Esophagus squamous epithelium (tissue), 5 donors: ENCODE measurements around the gene ETS1. TPM values are rescaled to one million over a fixed set of nuclear protein-coding genes. Genes with fewer than 3 reads are reported as not detected.
A peak's percentile ranks its signal among the peaks of the same experiment; 100 is the strongest.

Experiments used
- DNase-seq: peaks from one replicate; lab custom pipeline; 2025; lab: John Stamatoyannopoulos, UW
- H3K27ac ChIP-seq, 4 donors: fragments of 200-600 bp; sonication (generic); one replicate each; pipeline ENCODE4 v1.5.1; 2016 to 2019; ENCODE audit warnings: mild to moderate bottlenecking in 1 of 4
- H3K27me3 ChIP-seq, 4 donors: fragments of 200-600 bp; sonication (generic); 1 replicate in 3 of 4; 2 replicates in 1 of 4; pipeline versions ENCODE4 v1.5.1 to v1.6.0; 2017 to 2021; ENCODE audit warnings: antibody characterized with exemption in 1 of 4
- H3K36me3 ChIP-seq, 3 donors: fragments of 200-600 bp; sonication (generic); one replicate each; pipeline ENCODE4 v1.5.1; 2016 to 2019
- H3K4me1 ChIP-seq, 3 donors: fragments of 200-600 bp; sonication (generic); one replicate each; pipeline ENCODE4 v1.5.1; 2017 to 2019
- H3K4me3 ChIP-seq, 4 donors: fragments of 200-600 bp; sonication (generic); 1 replicate in 3 of 4; 2 replicates in 1 of 4; pipeline ENCODE4 v1.5.1; 2016 to 2019; ENCODE audit warnings: mild to moderate bottlenecking in 2 of 4, moderate library complexity in 1 of 4
- H3K9me3 ChIP-seq, 3 donors: fragments of 200-600 bp; sonication (generic); one replicate each; pipeline ENCODE4 v1.5.1; 2016 to 2019
- CTCF ChIP-seq, 6 experiments: fragments of 450-650 bp in 4 of 6; fragments of 200-600 bp in 2 of 6; sonication (generic) in 2 of 6; IDR thresholded peaks; one replicate each; pipeline ENCODE4 v1.5.1; 2016 to 2019; ENCODE audit warnings: antibody characterized with exemption in 6 of 6, mild to moderate bottlenecking in 4 of 6, moderate library complexity in 4 of 6
- POLR2A ChIP-seq, 4 donors: fragments of 450-650 bp; IDR thresholded peaks; one replicate each; pipeline ENCODE4 v1.6.1; 2017; ENCODE audit warnings: antibody characterized with exemption in 4 of 4, mild to moderate bottlenecking in 4 of 4, moderate library complexity in 3 of 4
- WGBS, 2 donors: methylation state at CpG; one replicate each; pipeline ENCODE4 v1.1.5; 2018; 5-methylcytosine and 5-hydroxymethylcytosine counted together
- intact Hi-C: fragments of 100-400 bp; cut with DNase I; formaldehyde crosslinking; loops from one replicate; pipeline ENCODE4 v1.15.0; 2022
- total RNA-seq, 4 donors: library from RNA; depleted of rRNA; stranded (reverse); fragments of >200 nt; gene quantifications; one replicate each; pipeline ENCODE4 v1.1.0, GENCODE V29; 2016
- donor health status: DM: yes; HTN: yes; CAD: no.

ETS1 gene
- total RNA-seq, 4 donors from 2014 or later, result 3.4 to 37.0 (median 16.4) TPM

GRCh38 chr11:128497061-128497775 lies 90.1 kb downstream of the ETS1 start:
- intact Hi-C loops, result no loop called here
- Histone ChIP-seq H3K9me3 (no peaks in the 10 kb centered on the region), H3K36me3 (no peaks in the 10 kb centered on the region), H3K4me3 (peak overlapping the region in 2 of 4 donors; percentile 2 to 45), H3K27me3 (no peaks in the 10 kb centered on the region), H3K27ac (peak overlapping the region; percentile 41 to 79 (median 65)), H3K4me1 (peaks cover 19 to 89% (median 56%) of the 10 kb centered on the region in 3 donors)
- 19 to 27% methylated on average over 7 of the region's 7 CpGs for WGBS, 2 donors
- TF ChIP-seq CTCF (IDR thresholded peaks at IDR 0.05) (no peak), POLR2A (IDR thresholded peaks at IDR 0.05) (no peak)
- DNase-seq, result no peak

- Histone ChIP-seq H3K36me3 (no peaks in the 10 kb centered on the region), H3K27ac (peak overlapping the region; percentile 41 to 79 (median 65)), H3K4me3 (peak overlapping the region in 1 of 4 donors; percentile 45), H3K9me3 (no peaks in the 10 kb centered on the region), H3K4me1 (peaks cover 19 to 89% (median 54%) of the 10 kb centered on the region in 3 donors), H3K27me3 (no peaks in the 10 kb centered on the region)
- 22 to 39% methylated on average over 3 of the region's 4 CpGs for WGBS, 2 donors
- intact Hi-C loops, result no loop called here
- DNase-seq, result no peak
- no peak for TF ChIP-seq POLR2A (IDR thresholded peaks at IDR 0.05)
- no peak for TF ChIP-seq CTCF (IDR thresholded peaks at IDR 0.05)
Observed at GRCh38 chr11:128496692-128497060, 90.7 kb downstream of the ETS1 start.

- no peak for DNase-seq
- TF ChIP-seq CTCF (IDR thresholded peaks at IDR 0.05) (no peak), POLR2A (IDR thresholded peaks at IDR 0.05) (no peak)
- 71 to 78% methylated on average over 3 of the region's 3 CpGs for WGBS, 2 donors
- Histone ChIP-seq H3K27me3 (no peaks in the 10 kb centered on the region), H3K36me3 (no peaks in the 10 kb centered on the region), H3K4me1 (peaks cover 19 to 89% (median 50%) of the 10 kb centered on the region in 3 donors), H3K27ac (peak overlapping the region; percentile 41 to 79 (median 65)), H3K9me3 (no peaks in the 10 kb centered on the region), H3K4me3 (peak overlapping the region in 1 of 4 donors; percentile 21)
- intact Hi-C loops, result no loop called here
Observed at GRCh38 chr11:128496249-128496648, 91.1 kb downstream of the ETS1 start.

- TF ChIP-seq CTCF (IDR thresholded peaks at IDR 0.05), result no peak
- no peak for TF ChIP-seq POLR2A (IDR thresholded peaks at IDR 0.05)
Observed at GRCh38 chr11:128494418-128495332, 92.7 kb downstream of the ETS1 start.

More at GRCh38 chr11:128494418-128495332, 92.7 kb downstream of the ETS1 start:
- no peak for DNase-seq
- no peaks in the 10 kb centered on the region for H3K9me3 ChIP-seq
- peaks cover 19 to 80% (median 40%) of the 10 kb centered on the region in 3 donors for H3K4me1 ChIP-seq
- no peaks in the 10 kb centered on the region for H3K27me3 ChIP-seq
- intact Hi-C loops, result no loop called here
- H3K36me3 ChIP-seq, result peaks cover 0 to 7% (median 0%) of the 10 kb centered on the region in 3 donors
- WGBS, 2 donors, result 60 to 84% methylated on average over 3 of the region's 3 CpGs
- H3K27ac ChIP-seq, result peak overlapping the region in 3 of 4 donors; percentile 18 to 69 (median 49)
- H3K4me3 ChIP-seq, result no peak overlapping the region
